A673 (cell line): ENCODE measurements around the gene PACS1. TPM values are rescaled to one million over a fixed set of nuclear protein-coding genes. Genes with fewer than 3 reads are reported as not detected.

Experiments
- BruUV-seq: library from RNA; stranded (reverse); fragments of 400-500 nt; replicated peaks from 2 replicates; lab custom pipeline; 2021; lab: Mats Ljungman, UMichigan
- CTCF ChIA-PET: fragments of 300-600 bp; sonication (Branson Sonifier 250); formaldehyde crosslinking; loops from one replicate; lab custom pipeline; 2022; ENCODE audit warnings: antibody characterized with exemption; lab: Charles Lee
- POLR2A ChIA-PET: fragments of 300-600 bp; sonication (Branson Sonifier 250); formaldehyde crosslinking; loops from one replicate; lab custom pipeline; 2022; ENCODE audit warnings: antibody characterized with exemption; ENCODE audit not compliant: low non-redundant PET; lab: Charles Lee
- DNase-seq: peaks from one replicate; pipeline ENCODE4 v3.0.0-alpha.2; 2015; ENCODE audit warnings: low spot score
- H3K27ac ChIP-seq: fragments of 200-600 bp; sonication (generic); 2 replicates; pipeline ENCODE4 v1.5.1; 2016; ENCODE audit warnings: mixed run types, low read depth, mild to moderate bottlenecking, mixed read lengths, antibody characterized with exemption, low read length; ENCODE audit not compliant: poor library complexity, severe bottlenecking
- H3K27me3 ChIP-seq: fragments of 200-600 bp; sonication (generic); replicated peaks from 2 replicates; pipeline ENCODE4 v1.6.1; 2017; ENCODE audit warnings: mixed run types, low read depth, mild to moderate bottlenecking, mixed read lengths, antibody characterized with exemption, low read length; ENCODE audit not compliant: insufficient read depth, poor library complexity
- H3K36me3 ChIP-seq: fragments of 200-600 bp; sonication (generic); 2 replicates; pipeline ENCODE4 v1.6.1; 2016; ENCODE audit warnings: mixed run types, mild to moderate bottlenecking, mixed read lengths, antibody characterized with exemption, low read length; ENCODE audit not compliant: insufficient read depth, poor library complexity, severe bottlenecking
- H3K4me1 ChIP-seq: fragments of 200-600 bp; sonication (generic); 2 replicates; pipeline ENCODE4 v1.6.1; 2017; ENCODE audit warnings: mixed run types, mild to moderate bottlenecking, mixed read lengths, antibody characterized with exemption, low read length; ENCODE audit not compliant: insufficient read depth, poor library complexity, severe bottlenecking
- H3K4me3 ChIP-seq: fragments of 200-600 bp; sonication (generic); 2 replicates; pipeline ENCODE4 v1.5.1; 2016; ENCODE audit warnings: low read depth, mixed run types, mild to moderate bottlenecking, mixed read lengths, low read length; ENCODE audit not compliant: poor library complexity, severe bottlenecking
- H3K9me3 ChIP-seq: fragments of 200-600 bp; sonication (generic); 2 replicates; pipeline ENCODE4 v1.6.1; 2016; ENCODE audit warnings: mixed run types, low read depth, mild to moderate bottlenecking, mixed read lengths, antibody characterized with exemption, low read length; ENCODE audit not compliant: poor library complexity, severe bottlenecking
- EZH2 ChIP-seq: fragments of 200-600 bp; sonication (generic); IDR thresholded peaks from 2 replicates; pipeline ENCODE4 v1.6.1; 2017; ENCODE audit warnings: borderline replicate concordance, low read depth, mild to moderate bottlenecking, mixed read lengths, antibody characterized with exemption, low read length; ENCODE audit not compliant: poor library complexity, severe bottlenecking
- intact Hi-C: fragments of 100-400 bp; cut with micrococcal nuclease; formaldehyde crosslinking; loops from one replicate; pipeline ENCODE4 v1.10.0; 2022; ENCODE audit not compliant: unreplicated experiment
- total RNA-seq: library from RNA; stranded (reverse); gene quantifications from 2 replicates; pipeline ENCODE4 v1.2.3, GENCODE V29; 2021
- TF ChIP-seq, protein P1 (sequence below): fragments of 300-800, 200-600 bp; sonication (generic); conservative IDR thresholded peaks from 2 replicates; pipeline ENCODE4 v1.5.1; 2017; ENCODE audit warnings: low read depth, mild to moderate bottlenecking, antibody characterized with exemption, low read length, moderate library complexity, mixed read lengths

The PACS1 gene
- total RNA-seq, 1 experiment from 2014 or later: 75.7 TPM

DNA sequence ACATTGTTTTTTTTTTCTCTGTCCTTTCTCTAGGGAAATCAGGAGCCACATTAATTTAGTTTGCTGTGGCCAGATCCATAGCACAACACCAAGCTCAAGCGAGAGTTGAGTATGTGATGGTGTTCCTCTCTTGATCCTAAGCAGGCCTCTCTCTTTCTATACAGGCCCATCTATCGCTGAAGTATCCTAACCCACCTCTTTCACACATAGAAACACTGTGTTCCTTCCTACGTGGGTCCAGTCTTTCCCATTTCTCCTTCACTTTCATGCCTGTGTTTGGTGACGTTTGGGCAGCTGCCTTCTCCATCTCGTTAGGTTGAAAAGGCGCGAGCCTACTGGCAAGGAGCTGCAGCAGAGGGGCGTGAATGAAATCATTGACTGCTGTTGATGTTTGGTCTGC, 2.4 kb downstream of the PACS1 start:
- peaks cover 23% of the 10 kb centered on the region for H3K36me3 ChIP-seq
- no peaks in the 10 kb centered on the region for H3K9me3 ChIP-seq
- BruUV-seq: no TSS peak
- H3K27me3 ChIP-seq: no peaks in the 10 kb centered on the region
- H3K27ac ChIP-seq: no peak overlapping the region
- ChIA-PET POLR2A (no interaction called here), CTCF (interaction anchor here (0.6 kb wide), 1 partner anchor 361 kb away, joined by 7 read pairs; no protein-coding TSS in a partner anchor)
- H3K4me3 ChIP-seq: peak overlapping the region; percentile 84
- DNase-seq: no peak
- peaks cover 34% of the 10 kb centered on the region for H3K4me1 ChIP-seq
- TF ChIP-seq EZH2: no peak
- TF ChIP-seq, protein P1, sequence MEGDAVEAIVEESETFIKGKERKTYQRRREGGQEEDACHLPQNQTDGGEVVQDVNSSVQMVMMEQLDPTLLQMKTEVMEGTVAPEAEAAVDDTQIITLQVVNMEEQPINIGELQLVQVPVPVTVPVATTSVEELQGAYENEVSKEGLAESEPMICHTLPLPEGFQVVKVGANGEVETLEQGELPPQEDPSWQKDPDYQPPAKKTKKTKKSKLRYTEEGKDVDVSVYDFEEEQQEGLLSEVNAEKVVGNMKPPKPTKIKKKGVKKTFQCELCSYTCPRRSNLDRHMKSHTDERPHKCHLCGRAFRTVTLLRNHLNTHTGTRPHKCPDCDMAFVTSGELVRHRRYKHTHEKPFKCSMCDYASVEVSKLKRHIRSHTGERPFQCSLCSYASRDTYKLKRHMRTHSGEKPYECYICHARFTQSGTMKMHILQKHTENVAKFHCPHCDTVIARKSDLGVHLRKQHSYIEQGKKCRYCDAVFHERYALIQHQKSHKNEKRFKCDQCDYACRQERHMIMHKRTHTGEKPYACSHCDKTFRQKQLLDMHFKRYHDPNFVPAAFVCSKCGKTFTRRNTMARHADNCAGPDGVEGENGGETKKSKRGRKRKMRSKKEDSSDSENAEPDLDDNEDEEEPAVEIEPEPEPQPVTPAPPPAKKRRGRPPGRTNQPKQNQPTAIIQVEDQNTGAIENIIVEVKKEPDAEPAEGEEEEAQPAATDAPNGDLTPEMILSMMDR: no peak
- intact Hi-C loops: loop anchor here (5.0 kb wide), 1 partner anchor 45 kb away; no protein-coding TSS in a partner anchor

- no peaks in the 10 kb centered on the region for H3K9me3 ChIP-seq
- peaks cover 11% of the 10 kb centered on the region for H3K36me3 ChIP-seq
- no peak for DNase-seq
- ChIA-PET POLR2A (no interaction called here), CTCF (no interaction called here)
- H3K27ac ChIP-seq: no peak overlapping the region
- no TSS peak for BruUV-seq
- peaks cover 27% of the 10 kb centered on the region for H3K4me1 ChIP-seq
- intact Hi-C loops: loop anchor here (5.0 kb wide), 1 partner anchor 44 kb away; no protein-coding TSS in a partner anchor
- TF ChIP-seq, protein P1: no peak
- TF ChIP-seq EZH2: no peak
- no peaks in the 10 kb centered on the region for H3K27me3 ChIP-seq
- H3K4me3 ChIP-seq: no peak overlapping the region
Observed at GRCh38 chr11:66073669-66074068, 3.6 kb downstream of the PACS1 start.

DNA sequence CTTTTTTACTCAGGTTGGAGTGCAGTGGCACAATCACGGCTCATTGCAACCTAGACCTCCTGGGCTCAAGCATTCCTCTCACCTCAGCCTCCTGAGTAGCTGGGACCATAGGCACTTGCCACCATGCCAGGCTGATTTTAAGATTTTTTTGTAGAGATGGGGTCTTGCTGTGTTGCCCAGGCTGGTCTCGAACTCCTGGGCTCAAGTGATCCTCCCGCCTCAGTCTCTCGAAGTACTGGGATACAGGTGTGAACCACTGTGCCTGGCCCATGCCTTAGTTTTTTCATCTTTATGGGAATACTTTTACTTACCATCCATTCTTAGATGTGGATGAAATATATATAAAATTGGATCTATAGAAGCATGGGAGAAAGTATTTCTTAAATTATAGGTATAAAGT, 5.2 kb downstream of the PACS1 start:
- no peaks in the 10 kb centered on the region for H3K27me3 ChIP-seq
- H3K27ac ChIP-seq: no peak overlapping the region
- DNase-seq: no peak
- no peaks in the 10 kb centered on the region for H3K9me3 ChIP-seq
- peaks cover 6% of the 10 kb centered on the region for H3K36me3 ChIP-seq
- TF ChIP-seq EZH2: no peak
- intact Hi-C loops: no loop called here
- H3K4me1 ChIP-seq: peaks cover 16% of the 10 kb centered on the region
- POLR2A ChIA-PET: no interaction called here
- H3K4me3 ChIP-seq: no peak overlapping the region
- no TSS peak for BruUV-seq
- CTCF ChIA-PET: no interaction called here

DNA sequence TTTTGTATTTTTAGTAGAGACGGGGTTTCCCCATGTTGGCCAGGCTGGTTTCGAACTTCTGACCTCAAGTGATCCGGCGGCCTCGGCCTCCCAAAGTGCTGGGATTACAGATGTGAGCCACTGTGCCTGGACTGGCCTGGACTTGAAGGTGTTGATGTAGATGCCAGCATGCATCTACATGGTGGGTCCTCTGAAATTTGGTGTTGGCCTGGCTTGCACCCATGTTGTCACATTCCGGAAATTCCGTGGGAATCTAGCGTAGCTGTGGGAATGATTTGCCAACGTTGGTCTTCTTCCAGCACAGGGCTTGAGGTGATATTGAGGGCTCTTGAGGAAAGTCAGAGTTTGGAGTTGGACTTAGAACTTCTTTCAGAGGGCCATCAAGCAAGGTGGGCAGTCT, 6.5 kb downstream of the PACS1 start:
- peaks cover 24% of the 10 kb centered on the region for H3K4me1 ChIP-seq
- ChIA-PET CTCF (no interaction called here), POLR2A (no interaction called here)
- DNase-seq: no peak
- no TSS peak for BruUV-seq
- H3K4me3 ChIP-seq: no peak overlapping the region
- no peak overlapping the region for H3K27ac ChIP-seq
- intact Hi-C loops: no loop called here
- no peaks in the 10 kb centered on the region for H3K9me3 ChIP-seq
- no peak for TF ChIP-seq EZH2
- TF ChIP-seq, protein P1: no peak
- H3K27me3 ChIP-seq: no peaks in the 10 kb centered on the region
- H3K36me3 ChIP-seq: peaks cover 6% of the 10 kb centered on the region
